Measurements from ENCODE around the gene MPRIP. TPM values are rescaled to one million over a fixed set of nuclear protein-coding genes. Genes with fewer than 3 reads are reported as not detected.

MPRIP gene
- polyA plus RNA-seq, 1 of the 3 experiments (the other 2 are of a cell fraction) = 64.4 TPM

- no peak for TF ChIP-seq SMC3 (IDR thresholded peaks at IDR 0.05; ENCODE audit: low read depth, low read length)
- no peak for TF ChIP-seq EZH2phosphoT487 (IDR thresholded peaks at IDR 0.05; ENCODE audit: borderline replicate concordance, low read depth)
- no peak for TF ChIP-seq USF2 (IDR thresholded peaks at IDR 0.05; ENCODE audit: borderline replicate concordance, low read depth, low read length)
- TF ChIP-seq FOXJ3 (CRISPR knock-in tag; IDR thresholded peaks at IDR 0.05) = 0 out of 2 replicates have a peak, but pooled peaks have one; percentile 16
- no peak for TF ChIP-seq RCOR1 (IDR thresholded peaks at IDR 0.05; ENCODE audit: low read length)
- TF ChIP-seq ELF1 (IDR thresholded peaks at IDR 0.05) = no peak
- no peak for TF ChIP-seq RXRA (IDR thresholded peaks at IDR 0.05; ENCODE audit: borderline replicate concordance, low read depth)
- Histone ChIP-seq H3K9me3 (no peaks in the 10 kb centered on the region), H3K36me3 (replicated peaks in 1 of 2; ENCODE audit: control insufficient read depth in 1 of 2, insufficient read depth in 2 of 2, low read length in 1 of 2) (peaks cover 13 to 38% of the 10 kb centered on the region in 2 experiments), H3K27me3 (ENCODE audit: insufficient read depth) (no peaks in the 10 kb centered on the region), H3K79me2 (ENCODE audit: insufficient read depth) (no peaks in the 10 kb centered on the region), H3K4me3 (ENCODE audit: low read depth in 2 of 2, low read length in 1 of 2) (no peak overlapping the region), H3K9ac (no peak overlapping the region), H3K4me2 (no peak overlapping the region), H3F3A (replicated peaks; ENCODE audit: insufficient read depth) (peaks cover 16% of the 10 kb centered on the region), H3K27ac (ENCODE audit: low read depth in 2 of 2, low read length in 1 of 2) (peak overlapping the region in 1 of 2 experiments; percentile 83; a peak in 2 of 4 replicates), H4K20me1 (ENCODE audit: insufficient read depth) (no peaks in the 10 kb centered on the region), H2AFZ (ENCODE audit: low read depth) (no peak overlapping the region), H3K9me2 (no peaks in the 10 kb centered on the region), H3K4me1 (ENCODE audit: control insufficient read depth in 1 of 2, insufficient read depth in 2 of 2, low read depth in 1 of 2, low read length in 1 of 2) (peaks cover 15 to 44% of the 10 kb centered on the region in 2 experiments)
- ChIA-PET POLR2A (interaction anchor here (0.6 kb wide), 1 partner anchor 508 kb away, joined by 3 read pairs; no protein-coding TSS in a partner anchor), CTCF (interaction anchor here (0.6 to 0.9 kb wide), 3 partner anchors 178 to 240 kb away, joined by 3 to 4 read pairs (median 3); no protein-coding TSS in a partner anchor)
- 74% methylated on average over 14 of the region's 14 CpGs for WGBS (ENCODE audit: low lambda C conversion rate)
- peak; percentile 52 for DNase-seq
These were observed 144.6 kb downstream of the MPRIP start for GRCh38 chr17:17186551-17187505.

GRCh38 chr17:17188586-17188985, 146.3 kb downstream of the MPRIP start:
- no peaks in the 10 kb centered on the region for H3K27me3 ChIP-seq (ENCODE audit: insufficient read depth)
- POLR2A ChIA-PET = no interaction called here
- TF ChIP-seq ELF1 (IDR thresholded peaks at IDR 0.05) (no peak), TCF12 (IDR thresholded peaks at IDR 0.05) (no peak), GATA2 (CRISPR knock-in tag; IDR thresholded peaks at IDR 0.05) (no peak), GABPA (IDR thresholded peaks at IDR 0.05; ENCODE audit: low read depth) (no peak), YY1 (IDR thresholded peaks at IDR 0.05; ENCODE audit: low read depth) (no peak), EZH2phosphoT487 (IDR thresholded peaks at IDR 0.05; ENCODE audit: borderline replicate concordance, low read depth) (no peak), TAF1 (IDR thresholded peaks at IDR 0.05; ENCODE audit: borderline replicate concordance, low read depth, low read length) (no peak), SMC3 (IDR thresholded peaks at IDR 0.05; ENCODE audit: low read depth, low read length) (no peak), USF2 (IDR thresholded peaks at IDR 0.05; ENCODE audit: borderline replicate concordance, low read depth, low read length) (no peak), RFX5 (IDR thresholded peaks at IDR 0.05; ENCODE audit: low read length) (no peak), MEF2A (IDR thresholded peaks at IDR 0.05; ENCODE audit: borderline replicate concordance, low read depth) (no peak), FOXM1 (IDR thresholded peaks at IDR 0.05; ENCODE audit: low read depth) (no peak), PBX3 (IDR thresholded peaks at IDR 0.05) (no peak), RXRA (IDR thresholded peaks at IDR 0.05; ENCODE audit: borderline replicate concordance, low read depth) (no peak), MXI1 (IDR thresholded peaks at IDR 0.05; ENCODE audit: low read depth, low read length) (no peak), RCOR1 (IDR thresholded peaks at IDR 0.05; ENCODE audit: low read length) (no peak), REST (IDR thresholded peaks at IDR 0.05; ENCODE audit: low read depth, low read length) (no peak)

More at GRCh38 chr17:17188586-17188985, 146.3 kb downstream of the MPRIP start:
- no peak overlapping the region for H3K4me2 ChIP-seq
- H3K9me3 ChIP-seq = no peaks in the 10 kb centered on the region
- H3F3A ChIP-seq (replicated peaks; ENCODE audit: insufficient read depth) = peaks cover 17% of the 10 kb centered on the region
- H3K36me3 ChIP-seq (replicated peaks in 1 of 2; ENCODE audit: control insufficient read depth in 1 of 2, insufficient read depth in 2 of 2, low read length in 1 of 2) = peaks cover 13 to 25% of the 10 kb centered on the region in 2 experiments
- no peak overlapping the region; a peak in 1 of 4 replicates for H3K27ac ChIP-seq (ENCODE audit: low read depth in 2 of 2, low read length in 1 of 2)
- H3K4me3 ChIP-seq (ENCODE audit: low read depth in 2 of 2, low read length in 1 of 2) = no peak overlapping the region
- no peaks in the 10 kb centered on the region for H4K20me1 ChIP-seq (ENCODE audit: insufficient read depth)
- H3K4me1 ChIP-seq (ENCODE audit: control insufficient read depth in 1 of 2, insufficient read depth in 2 of 2, low read depth in 1 of 2, low read length in 1 of 2) = peaks cover 18 to 38% of the 10 kb centered on the region in 2 experiments
- no peaks in the 10 kb centered on the region for H3K9me2 ChIP-seq
- CTCF ChIA-PET = no interaction called here
- 100% methylated on average over 3 of the region's 4 CpGs for WGBS (ENCODE audit: low lambda C conversion rate)
- no peak for DNase-seq
- no peaks in the 10 kb centered on the region for H3K79me2 ChIP-seq (ENCODE audit: insufficient read depth)
- no peak overlapping the region for H3K9ac ChIP-seq
- H2AFZ ChIP-seq (ENCODE audit: low read depth) = no peak overlapping the region
